Ecto neural progenitor cell (in vitro differentiated cells): ENCODE results near the gene NPEPPS.

Experiments
- DNase-seq: peaks from one replicate; pipeline ENCODE4 v3.0.0-alpha.2; 2018; ENCODE audit warnings: low spot score

The NPEPPS gene

DNA sequence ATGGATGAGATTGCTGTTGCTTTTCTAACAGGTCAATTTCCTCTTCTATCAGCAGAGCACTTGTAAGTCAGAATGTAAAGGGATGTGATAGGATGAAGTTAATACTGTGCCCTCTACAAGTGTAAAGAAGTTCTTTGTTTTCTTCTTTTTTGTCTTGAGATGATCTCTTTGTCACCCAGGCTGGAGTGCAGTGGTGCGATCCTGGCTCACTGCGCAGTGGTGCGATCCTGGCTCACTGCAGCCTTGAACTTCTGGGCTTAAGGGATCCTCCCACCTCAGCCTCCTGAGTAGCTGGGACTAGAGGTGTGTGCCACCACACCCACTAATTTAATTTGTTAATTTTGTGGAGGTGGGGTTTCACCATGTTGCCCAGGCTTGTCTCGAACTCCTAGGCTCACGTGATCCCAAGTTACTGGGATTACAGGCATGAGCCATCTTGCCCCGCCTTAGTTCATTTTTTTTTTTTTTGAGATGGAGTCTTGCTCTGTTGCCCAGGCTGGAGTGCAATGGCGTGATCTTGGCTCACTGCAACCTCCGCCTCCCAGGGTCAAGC, 97.2 kb downstream of the NPEPPS start:
- DNase-seq = no peak

DNA sequence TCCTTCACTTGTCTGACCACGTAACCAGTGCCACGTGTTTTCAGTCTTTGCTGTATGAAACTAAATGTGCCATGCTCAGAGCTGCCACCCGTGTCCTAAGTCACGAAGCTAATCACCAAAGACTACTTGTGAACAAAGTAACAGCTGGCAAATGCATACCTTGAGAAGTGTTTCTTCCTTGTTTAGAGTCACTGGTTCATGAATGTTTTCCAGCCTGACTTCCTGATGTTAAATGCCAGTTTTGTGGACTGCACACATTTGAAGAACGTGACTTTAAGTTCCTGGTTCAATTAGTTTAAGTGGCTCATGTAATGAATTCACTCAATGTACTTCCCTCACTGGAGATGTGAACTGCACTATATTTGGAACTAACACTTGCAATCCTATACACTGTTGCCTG, 98.9 kb downstream of the NPEPPS start:
- DNase-seq = no peak

DNA sequence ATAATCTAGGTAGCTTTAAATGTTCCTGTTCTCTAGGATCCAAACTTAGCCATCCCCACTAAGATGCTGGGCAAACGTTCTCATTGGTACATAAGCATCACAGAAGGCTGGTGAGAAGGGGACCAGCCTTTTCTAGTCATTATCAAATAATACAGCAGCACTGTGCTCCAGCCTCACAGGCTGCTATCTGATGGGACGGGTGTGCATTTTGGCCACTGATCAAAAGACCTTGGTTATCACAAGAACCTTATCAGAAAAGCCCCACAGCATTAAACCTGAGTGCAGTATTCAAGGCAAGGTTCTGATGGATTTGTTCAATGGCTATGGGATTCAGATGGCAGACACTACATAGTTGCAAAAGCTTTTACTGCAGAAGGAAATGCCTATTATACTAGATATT, 99.7 kb downstream of the NPEPPS start:
- DNase-seq = no peak

DNA sequence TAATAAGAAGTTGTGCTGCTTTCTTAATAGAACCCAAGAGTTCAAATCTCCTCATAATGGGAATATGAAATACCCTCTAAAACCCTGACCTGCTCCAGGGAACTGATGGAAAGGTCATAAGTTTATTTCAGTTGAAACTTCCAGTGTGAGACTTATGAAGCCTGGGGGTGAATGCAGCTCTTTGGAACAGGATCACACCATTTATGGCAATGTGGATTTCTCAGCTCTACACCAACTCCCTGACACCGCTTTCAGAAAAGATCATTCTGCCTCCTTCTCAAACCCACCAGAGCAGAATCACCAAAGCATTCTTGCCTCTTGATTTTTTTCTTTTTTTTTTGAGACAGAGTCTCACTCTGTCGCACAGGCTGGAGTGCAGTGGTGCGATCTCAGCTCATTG, 102.1 kb downstream of the NPEPPS start:
- no peak for DNase-seq

DNA sequence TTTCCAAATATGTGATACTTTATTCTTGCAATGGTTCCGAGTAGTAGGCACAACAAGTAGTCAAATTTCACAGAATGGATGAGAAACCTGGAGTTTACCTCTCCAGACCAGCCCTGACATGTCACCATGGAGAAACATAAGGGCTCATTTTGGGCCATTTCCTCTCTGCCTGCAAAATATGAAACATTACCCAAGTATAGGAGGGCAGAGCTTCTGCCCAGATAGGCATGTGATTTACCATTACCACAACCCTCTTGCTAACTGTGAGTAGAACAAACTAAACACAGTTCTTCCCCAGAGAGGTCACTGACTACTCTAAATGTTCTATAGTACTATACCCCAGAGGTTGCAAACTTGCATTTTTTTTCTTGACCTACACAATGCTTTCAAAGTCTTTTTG, 103.1 kb downstream of the NPEPPS start:
- no peak for DNase-seq

DNA sequence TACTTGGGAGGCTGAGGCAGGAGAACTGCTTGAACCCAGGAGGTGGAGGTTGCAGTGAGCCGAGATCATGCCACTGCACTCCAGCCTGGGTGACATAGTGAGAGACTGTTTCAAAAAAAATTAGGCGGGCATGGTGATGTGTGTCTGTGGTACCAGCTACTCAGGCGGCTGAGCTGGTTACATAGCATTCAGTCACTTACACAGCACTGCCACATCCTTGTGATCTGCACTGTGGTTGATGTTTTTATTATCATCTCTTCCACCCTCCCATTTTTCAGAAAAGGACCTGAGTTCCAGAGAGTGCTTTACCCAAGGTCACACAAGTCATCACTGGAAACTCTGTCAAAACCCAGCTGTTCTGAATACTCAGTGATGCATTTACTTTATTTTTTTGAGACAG, 104.0 kb downstream of the NPEPPS start:
- no peak for DNase-seq

DNA sequence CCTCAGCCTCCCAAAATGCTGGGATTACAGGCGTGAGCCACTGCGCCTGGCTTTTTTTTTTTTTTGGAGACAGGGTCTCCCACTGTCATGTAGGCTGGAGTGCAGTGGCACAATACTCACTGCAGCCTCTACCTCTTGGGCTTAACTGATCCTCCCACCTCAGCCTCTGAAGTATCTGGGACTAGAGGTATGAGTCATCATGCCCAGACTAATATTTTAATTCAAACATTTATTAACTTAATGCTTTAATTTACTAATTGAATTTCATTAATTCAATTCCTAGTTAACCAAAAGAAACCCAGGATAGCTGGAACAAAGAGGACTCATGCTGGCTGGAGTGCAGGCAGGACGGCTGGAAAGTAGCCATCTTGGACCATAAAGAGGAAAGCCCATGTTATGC, 104.8 kb downstream of the NPEPPS start:
- no peak for DNase-seq

DNA sequence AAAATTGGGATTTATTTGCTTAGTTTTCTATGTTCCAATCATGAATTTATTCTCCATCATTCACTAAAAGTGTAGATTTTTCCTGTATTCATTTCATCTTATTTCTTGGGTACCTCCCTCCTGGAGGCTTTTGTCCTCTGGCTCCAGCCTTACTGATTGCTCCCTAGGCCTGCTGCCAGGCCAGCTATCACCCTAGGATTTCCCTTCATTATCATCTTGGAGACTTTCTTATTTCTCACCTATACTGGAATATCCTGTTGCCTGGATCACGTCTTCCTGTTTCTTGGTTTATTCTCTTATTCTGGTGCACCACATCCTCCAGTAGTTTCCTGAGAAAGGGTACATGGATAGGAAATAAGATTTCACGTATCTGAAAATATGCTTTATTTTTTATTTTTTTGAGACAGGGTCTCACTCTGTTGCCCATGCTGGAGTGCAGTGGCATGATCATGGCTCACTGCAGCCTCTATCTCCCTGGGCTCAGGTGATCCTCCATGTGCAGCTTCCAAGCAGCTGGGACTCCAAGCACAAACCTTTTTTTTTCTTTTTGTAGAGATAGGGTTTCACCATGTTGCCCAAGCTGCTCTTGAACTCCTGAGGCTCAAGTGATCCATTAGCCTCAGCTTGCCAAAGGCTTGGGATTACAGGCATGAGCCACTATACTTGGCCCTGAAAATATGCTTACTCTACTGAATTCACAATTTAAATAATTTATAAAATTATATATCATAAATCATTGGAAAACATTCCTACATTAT, 105.5 kb downstream of the NPEPPS start:
- no peak for DNase-seq

DNA sequence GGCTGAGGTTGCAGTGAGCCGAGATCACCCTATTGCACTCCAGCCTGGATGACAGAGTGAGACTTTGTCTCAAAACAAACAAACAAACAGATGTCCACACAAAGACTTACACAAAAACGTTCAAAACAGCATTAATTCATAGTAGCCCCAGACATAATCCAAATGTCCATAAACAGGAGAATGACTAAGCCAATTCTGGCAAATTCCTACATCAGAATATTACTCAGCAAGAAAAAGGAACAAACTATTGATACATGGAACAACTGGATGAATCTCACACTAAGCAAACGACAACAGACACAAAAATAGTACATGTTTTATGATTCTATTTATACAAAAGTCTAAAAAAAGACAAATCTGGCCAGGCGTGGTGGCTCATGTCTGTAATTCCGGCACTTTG, 108.0 kb downstream of the NPEPPS start:
- DNase-seq = no peak

DNA sequence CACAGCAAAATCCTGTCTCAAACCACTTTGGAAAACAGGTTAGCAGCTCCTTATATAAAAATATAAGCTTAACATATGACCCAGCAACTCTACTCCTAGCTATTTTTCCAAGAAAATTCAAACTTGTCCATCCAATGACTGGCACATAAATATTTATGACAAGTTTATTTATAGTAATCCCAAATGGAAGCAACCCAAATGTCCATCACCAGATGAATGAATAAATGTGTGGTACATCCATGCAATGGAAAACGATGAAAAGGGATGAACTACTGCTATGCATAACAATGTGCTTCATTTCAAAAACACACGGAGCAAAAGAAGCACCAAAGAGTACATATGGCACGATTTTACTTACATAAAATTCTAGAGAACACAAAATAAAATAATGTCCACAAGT, 109.2 kb downstream of the NPEPPS start:
- DNase-seq = no peak

DNA sequence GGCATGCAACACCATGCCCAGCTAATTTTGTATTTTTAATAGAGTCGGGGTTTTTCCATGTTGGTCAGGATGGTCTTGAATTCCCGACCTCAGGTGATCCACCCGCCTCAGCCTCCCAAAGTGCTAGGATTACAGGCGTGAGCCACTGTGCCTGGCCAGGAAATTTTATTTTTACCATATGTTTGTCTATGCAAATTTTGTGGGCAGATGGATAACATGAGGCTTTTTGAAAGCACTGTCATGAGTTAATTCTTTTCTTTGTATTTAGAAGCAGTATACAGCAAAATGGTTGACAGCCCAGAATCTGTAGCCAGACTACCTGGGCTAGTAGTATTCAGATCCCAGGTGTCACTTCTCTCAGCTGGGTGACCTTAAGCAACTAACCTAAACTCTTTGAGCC, 110.3 kb downstream of the NPEPPS start:
- no peak for DNase-seq

DNA sequence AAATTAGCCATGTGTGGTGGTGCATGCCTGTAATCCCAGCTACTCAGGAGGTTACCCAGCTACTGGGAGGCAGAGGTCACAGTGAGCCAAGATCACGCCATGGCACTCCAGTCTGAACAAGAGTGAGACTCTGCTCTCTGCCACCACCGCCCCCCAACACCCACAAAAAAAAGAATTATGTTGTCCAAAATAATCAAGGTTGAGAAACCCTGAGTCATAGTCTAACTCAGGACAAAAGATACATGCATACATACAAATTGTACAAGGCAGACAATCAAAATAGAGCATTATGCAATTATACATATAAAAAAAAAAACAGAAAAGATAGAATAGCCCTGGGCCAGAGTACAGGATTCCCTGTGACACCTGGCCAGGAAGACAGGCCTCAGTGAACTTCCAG, 112.2 kb downstream of the NPEPPS start:
- no peak for DNase-seq

DNA sequence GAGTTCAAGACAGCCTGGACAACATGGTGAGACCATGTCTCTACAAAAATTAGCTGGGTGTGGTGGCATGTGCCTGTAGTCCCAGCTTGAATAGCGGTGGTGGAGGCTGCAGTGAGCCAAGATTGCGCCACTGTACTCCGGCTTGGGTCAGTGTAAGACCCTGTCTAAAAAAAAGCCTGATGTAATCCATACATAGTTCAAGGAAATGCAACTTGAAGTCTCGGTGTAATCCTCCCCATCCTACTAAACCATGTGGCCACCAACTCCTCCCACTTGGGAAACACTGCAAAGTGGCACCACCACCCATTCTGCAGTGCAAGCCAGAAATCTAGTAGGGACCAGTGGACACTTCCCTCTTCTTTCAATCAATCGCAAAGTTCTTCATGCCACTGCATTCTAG, 113.4 kb downstream of the NPEPPS start:
- DNase-seq = no peak

DNA sequence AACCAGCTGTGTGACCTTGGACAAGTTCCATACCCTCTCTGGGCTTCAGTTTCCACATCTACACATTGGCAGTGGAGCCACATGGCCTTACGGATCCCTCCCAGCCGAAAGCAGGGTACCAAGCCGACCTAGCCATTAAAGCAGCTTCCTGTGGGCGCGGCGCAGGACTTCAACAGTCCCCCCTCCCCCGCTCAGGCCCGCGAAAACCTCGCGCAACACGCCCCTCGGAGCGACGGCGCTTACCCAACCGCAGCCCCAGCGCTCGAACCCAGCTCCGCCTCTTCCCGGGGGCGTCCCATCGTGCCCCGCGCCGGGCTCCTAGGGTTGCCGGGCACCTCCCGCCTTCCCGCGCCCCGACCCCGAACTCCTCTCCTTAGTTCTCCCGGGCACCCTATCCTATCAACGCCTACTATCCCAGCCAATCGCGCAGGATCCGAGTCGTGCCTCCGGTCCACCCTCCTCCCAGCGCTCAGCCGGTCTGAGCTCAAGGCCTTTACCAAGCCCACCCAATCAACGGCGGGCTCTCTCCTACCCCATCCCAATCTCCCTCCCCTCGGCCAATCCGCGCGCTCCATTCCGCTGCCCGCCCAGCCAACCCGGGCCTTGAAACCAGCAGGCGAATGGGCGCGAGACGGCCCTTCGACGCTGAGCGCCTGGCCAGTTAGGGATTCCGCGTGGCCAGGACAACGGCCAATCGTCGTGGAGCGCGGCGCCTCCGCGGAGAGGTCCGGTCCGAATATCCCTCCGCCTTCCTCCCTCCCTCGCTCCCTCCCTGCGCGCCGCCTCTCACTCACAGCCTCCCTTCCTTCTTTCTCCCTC, 118.5 kb downstream of the NPEPPS start, which contains the start of gene KPNB1:
TSS of gene KPNB1 (plus strand) at position 767 of the 819 bp plus-strand sequence. CDS start 326 bp downstream, outside the sequence.
- peak; percentile 100 for DNase-seq

DNA sequence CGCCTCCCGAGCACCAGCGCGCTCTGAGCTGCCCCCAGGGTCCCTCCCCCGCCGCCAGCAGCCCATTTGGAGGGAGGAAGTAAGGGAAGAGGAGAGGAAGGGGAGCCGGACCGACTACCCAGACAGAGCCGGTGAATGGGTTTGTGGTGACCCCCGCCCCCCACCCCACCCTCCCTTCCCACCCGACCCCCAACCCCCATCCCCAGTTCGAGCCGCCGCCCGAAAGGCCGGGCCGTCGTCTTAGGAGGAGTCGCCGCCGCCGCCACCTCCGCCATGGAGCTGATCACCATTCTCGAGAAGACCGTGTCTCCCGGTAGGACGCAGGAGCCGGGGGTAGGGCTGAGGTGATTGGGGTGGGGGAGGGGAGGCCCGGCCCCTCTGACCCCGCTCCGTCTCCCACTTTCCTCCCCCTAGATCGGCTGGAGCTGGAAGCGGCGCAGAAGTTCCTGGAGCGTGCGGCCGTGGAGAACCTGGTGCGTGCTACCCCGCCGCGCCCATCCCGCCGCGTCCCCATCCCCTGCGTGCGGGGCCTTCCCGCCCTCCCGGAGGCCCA, 119.1 kb downstream of the NPEPPS start:
- DNase-seq = no peak

DNA sequence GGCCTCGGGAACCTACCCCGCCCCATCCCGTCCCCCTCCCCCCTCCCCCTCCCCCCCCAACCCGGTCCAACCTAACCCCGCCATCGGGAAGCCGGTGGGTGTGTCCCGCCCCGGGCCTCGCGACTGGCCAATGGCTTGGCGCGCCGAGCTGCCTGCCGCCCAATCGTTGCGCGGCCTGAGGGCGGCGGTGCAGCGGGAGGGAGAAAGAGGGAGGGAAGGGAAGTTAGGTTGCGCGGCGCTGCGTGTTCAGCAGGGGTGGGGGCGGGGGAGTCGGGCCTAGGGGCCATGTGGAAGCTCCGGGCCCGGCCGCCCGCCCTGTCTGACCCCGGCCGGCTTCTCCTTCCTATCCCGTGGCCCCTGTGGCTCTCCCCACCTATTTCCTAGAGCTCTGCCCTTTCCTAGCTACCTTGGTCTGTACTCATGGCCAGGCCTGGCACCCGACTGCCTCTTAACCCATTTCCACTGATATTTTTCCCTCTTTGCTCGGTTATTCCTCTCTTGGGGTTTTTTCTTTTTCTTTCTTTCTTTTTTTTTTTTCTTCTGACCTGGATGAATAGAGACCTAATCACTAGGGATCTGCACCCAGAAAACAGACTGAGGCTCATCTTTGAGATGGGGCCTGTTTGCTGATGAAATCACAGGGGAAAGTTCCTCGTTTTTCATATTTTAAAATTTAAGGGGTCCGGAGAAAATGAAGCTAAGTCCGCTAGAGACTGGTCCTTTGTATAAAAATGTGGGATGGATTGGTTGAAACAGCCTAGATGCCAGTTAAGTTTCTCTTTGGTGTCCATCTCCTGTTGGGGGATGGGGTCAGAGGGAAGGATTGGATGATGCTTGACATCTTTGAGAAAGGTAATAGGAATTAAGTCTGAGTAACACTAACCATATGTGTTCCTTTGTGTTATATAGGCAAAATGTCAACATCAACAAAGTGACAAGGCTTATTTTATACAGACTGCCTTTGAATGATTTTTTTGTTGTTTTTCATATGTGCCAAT, 119.9 kb downstream of the NPEPPS start:
- DNase-seq = peak; percentile 99

DNA sequence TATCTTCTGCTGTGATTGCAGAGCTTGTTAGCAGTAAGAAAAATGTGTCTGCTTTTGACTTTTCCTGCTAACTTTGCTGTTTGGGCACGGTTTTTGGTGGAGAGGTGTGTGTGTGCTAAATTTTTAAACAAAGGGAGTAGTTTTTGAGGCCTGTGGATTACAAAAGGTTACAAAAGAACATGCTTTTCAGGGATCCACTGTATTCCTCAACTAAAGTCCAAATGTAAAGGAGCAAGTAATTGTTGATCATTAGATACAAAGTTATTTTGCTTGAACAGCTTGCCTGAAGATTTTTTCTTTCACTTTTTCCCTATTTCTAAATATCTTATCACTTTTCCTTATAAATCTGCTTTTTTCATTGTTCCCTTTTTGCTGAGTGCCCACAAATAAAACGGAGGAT, 120.8 kb downstream of the NPEPPS start:
- no peak for DNase-seq

DNA sequence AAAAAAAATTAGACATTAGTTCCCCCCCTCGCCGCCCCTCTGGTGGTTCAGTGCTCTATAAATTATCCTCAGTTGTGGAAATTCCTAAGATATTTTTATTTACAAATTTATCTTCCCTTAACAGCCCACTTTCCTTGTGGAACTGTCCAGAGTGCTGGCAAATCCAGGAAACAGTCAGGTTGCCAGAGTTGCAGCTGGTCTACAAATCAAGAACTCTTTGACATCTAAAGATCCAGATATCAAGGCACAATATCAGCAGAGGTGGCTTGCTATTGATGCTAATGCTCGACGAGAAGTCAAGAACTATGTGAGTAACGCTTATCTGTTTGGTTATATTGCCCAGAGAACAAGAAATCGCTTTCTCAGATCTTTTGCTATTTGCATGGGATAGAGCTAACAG, 121.7 kb downstream of the NPEPPS start:
- DNase-seq = no peak

DNA sequence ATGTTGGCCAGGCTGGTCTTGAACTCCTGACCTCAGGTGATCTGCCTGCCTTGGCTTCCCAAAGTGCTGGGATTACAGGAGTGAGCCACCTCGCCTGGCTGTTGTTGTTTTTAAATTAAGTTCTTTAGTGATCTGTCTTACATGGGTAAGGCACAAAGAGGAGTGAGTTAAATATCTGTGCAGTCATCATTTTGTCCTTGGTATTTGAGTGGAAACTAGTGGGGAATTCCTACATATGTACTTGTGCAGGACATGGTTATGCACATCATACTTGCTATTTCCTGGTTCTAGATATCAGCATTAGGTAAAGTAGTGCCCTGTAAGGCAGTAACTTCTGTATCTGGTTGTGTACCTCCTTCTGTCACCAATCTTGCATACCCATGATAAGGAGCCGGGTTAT, 122.5 kb downstream of the NPEPPS start:
- DNase-seq = no peak

DNA sequence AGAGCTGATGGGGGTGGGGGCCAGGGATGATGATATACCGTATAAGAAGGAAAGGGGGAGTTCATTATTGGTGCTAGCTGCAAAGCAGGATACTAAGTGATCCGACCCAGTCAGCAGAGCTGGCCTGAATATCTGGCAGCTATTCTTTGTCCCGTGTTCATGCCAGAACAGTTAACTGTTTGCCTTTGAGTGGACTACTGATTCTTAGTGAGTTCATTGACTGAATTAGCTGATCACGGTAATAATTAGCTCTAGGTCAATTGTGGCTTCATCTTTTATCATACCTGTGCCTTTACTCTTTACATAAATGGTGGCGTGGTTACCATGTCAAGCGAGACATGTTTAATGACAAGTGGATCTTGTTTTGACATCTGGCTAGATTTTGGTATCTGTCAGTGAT, 124.1 kb downstream of the NPEPPS start:
- DNase-seq = no peak

DNA sequence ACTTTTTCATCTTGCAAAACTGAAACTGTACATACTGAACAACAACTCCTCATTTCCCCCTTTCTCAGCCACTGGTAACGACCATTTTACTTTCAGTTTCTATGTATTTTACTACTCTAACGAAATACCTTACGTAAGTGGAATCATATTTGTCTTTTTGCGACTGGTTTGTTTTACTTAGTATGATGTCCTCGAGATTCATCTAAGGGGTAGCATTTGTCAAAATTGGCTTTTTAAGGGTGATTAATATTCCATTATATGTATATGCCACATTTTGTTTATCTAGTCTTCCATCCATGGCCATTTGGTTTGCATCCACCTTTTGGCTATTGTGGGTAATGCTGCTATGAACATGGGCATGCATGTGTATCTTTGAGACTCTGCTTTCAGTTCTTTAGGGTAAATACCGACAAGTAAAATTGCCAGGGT, 129.2 kb downstream of the NPEPPS start:
- no peak for DNase-seq
